OCI-LY3 (cell line): ENCODE results near the gene IL17REL.

Experiments used
- EZH2phosphoT487 ChIP-seq: fragments of 200-600 bp; shearing (Covaris generic); IDR thresholded peaks from 2 replicates; pipeline ENCODE4 v1.6.1; 2018; ENCODE audit warnings: antibody characterized with exemption, mixed run types, low read depth
- TF ChIP-seq, protein P1 (sequence below): fragments of 200-600, 300-600 bp; sonication (generic); IDR thresholded peaks from 2 replicates; pipeline ENCODE4 v1.5.1; 2014; ENCODE audit warnings: antibody characterized with exemption, low read length, low read depth

DNA sequence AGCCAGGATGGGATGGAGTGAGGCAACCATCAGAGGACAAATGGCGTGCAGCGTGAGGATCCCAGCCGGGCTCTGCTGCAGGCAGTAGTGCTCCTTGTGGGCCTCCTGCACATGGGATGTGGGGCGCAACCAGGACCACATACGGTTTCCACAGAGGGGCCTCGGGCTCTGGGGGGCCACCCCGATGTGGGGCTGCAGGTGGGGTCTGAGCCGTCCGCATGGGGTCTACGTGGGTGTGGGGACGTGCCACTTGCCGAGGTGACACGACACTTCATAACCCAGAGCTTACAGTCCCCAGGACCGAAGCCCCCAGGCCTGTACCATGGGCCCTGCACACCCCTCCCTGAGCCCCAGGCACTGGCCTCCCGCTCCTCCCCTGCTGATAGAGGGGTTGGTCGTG, 34.8 kb upstream of the IL17REL start:
- no peak for TF ChIP-seq EZH2phosphoT487
- TF ChIP-seq, protein P1, sequence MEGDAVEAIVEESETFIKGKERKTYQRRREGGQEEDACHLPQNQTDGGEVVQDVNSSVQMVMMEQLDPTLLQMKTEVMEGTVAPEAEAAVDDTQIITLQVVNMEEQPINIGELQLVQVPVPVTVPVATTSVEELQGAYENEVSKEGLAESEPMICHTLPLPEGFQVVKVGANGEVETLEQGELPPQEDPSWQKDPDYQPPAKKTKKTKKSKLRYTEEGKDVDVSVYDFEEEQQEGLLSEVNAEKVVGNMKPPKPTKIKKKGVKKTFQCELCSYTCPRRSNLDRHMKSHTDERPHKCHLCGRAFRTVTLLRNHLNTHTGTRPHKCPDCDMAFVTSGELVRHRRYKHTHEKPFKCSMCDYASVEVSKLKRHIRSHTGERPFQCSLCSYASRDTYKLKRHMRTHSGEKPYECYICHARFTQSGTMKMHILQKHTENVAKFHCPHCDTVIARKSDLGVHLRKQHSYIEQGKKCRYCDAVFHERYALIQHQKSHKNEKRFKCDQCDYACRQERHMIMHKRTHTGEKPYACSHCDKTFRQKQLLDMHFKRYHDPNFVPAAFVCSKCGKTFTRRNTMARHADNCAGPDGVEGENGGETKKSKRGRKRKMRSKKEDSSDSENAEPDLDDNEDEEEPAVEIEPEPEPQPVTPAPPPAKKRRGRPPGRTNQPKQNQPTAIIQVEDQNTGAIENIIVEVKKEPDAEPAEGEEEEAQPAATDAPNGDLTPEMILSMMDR, result no peak
